Neuronal stem cell (in vitro differentiated cells): Measurements from ENCODE around the gene INSR.

Experiments used
- DNase-seq: peaks from one replicate; pipeline ENCODE4 v3.0.0-alpha.2; 2013; ENCODE audit warnings: low spot score
- H2AFZ ChIP-seq: one replicate; pipeline ENCODE4 v1.6.1; 2013; ENCODE audit warnings: mild to moderate bottlenecking, low read length, inconsistent platforms
- H2AK5ac ChIP-seq: 2 replicates; pipeline ENCODE4 v1.6.1; 2013; ENCODE audit warnings: low read depth, mild to moderate bottlenecking, inconsistent platforms, low read length, moderate library complexity, mixed read lengths
- H2BK120ac ChIP-seq: 2 replicates; pipeline ENCODE4 v1.6.1; 2013; ENCODE audit warnings: low read depth, mild to moderate bottlenecking, inconsistent platforms, low read length, moderate library complexity, mixed read lengths
- H2BK12ac ChIP-seq: one replicate; pipeline ENCODE4 v1.6.1; 2013; ENCODE audit warnings: low read length, inconsistent platforms
- H2BK15ac ChIP-seq: 2 replicates; pipeline ENCODE4 v1.6.1; 2013; ENCODE audit warnings: mild to moderate bottlenecking, low read length, inconsistent platforms, mixed read lengths
- H2BK5ac ChIP-seq: one replicate; pipeline ENCODE4 v1.6.1; 2013; ENCODE audit warnings: inconsistent platforms, mild to moderate bottlenecking, low read length, moderate library complexity
- H3K14ac ChIP-seq: one replicate; pipeline ENCODE4 v1.6.1; 2013; ENCODE audit warnings: low read length, inconsistent platforms
- H3K18ac ChIP-seq: 2 replicates; pipeline ENCODE4 v1.6.1; 2013; ENCODE audit warnings: low read length, inconsistent platforms
- H3K23ac ChIP-seq: 2 replicates; pipeline ENCODE4 v1.6.1; 2013; ENCODE audit warnings: low read depth, mild to moderate bottlenecking, mixed read lengths, low read length, inconsistent platforms; ENCODE audit not compliant: poor library complexity
- H3K27ac ChIP-seq: replicated peaks from 3 replicates; pipeline ENCODE4 v1.5.1; 2013; ENCODE audit warnings: low read length, inconsistent platforms
- H3K27me3 ChIP-seq, 3 experiments: 2 replicates each; pipeline ENCODE4 v1.6.1; 2013; ENCODE audit warnings: low read length in 3 of 3, mild to moderate bottlenecking in 2 of 3, inconsistent platforms in 1 of 3, low read depth in 1 of 3, mixed read lengths in 1 of 3, moderate library complexity in 1 of 3; ENCODE audit not compliant: control insufficient read depth in 3 of 3, insufficient read depth in 3 of 3
- H3K36me3 ChIP-seq, 2 donors: replicated peaks in 1 of 2; 2 replicates each; pipeline ENCODE4 v1.6.1; 2013; ENCODE audit warnings: low read length in 2 of 2; ENCODE audit not compliant: control insufficient read depth in 2 of 2, insufficient read depth in 2 of 2
- H3K4ac ChIP-seq: 2 replicates; pipeline ENCODE4 v1.6.1; 2013; ENCODE audit warnings: inconsistent platforms, mild to moderate bottlenecking, low read length, moderate library complexity
- H3K4me1 ChIP-seq, 2 donors: 1 replicate in 1 of 2; 2 replicates in 1 of 2; pipeline ENCODE4 v1.6.1; 2013; ENCODE audit warnings: low read length in 2 of 2, low read depth in 1 of 2; ENCODE audit not compliant: control insufficient read depth in 2 of 2, insufficient read depth in 1 of 2
- H3K4me2 ChIP-seq: one replicate; pipeline ENCODE4 v1.6.1; 2013; ENCODE audit warnings: mild to moderate bottlenecking, low read length, inconsistent platforms; ENCODE audit not compliant: insufficient read depth, poor library complexity, severe bottlenecking
- H3K4me3 ChIP-seq, 2 donors: 2 replicates each; pipeline ENCODE4 v1.5.1; 2013; ENCODE audit warnings: low read length in 2 of 2, mild to moderate bottlenecking in 2 of 2, inconsistent platforms in 1 of 2, moderate library complexity in 1 of 2
- H3K79me1 ChIP-seq: one replicate; pipeline ENCODE4 v1.6.1; 2013; ENCODE audit warnings: low read depth, mild to moderate bottlenecking, inconsistent platforms, low read length, moderate library complexity
- H3K9ac ChIP-seq: one replicate; pipeline ENCODE4 v1.6.1; 2013; ENCODE audit warnings: mild to moderate bottlenecking, low read depth, low read length, inconsistent platforms; ENCODE audit not compliant: poor library complexity
- H3K9me3 ChIP-seq, 2 donors: replicated peaks in 1 of 2; 2 replicates each; pipeline versions ENCODE3 to v1.6.1; 2013; ENCODE audit warnings: low read length in 2 of 2, mild to moderate bottlenecking in 2 of 2, inconsistent platforms in 1 of 2, low read depth in 1 of 2, mixed read lengths in 1 of 2, moderate library complexity in 1 of 2; ENCODE audit not compliant: control insufficient read depth in 2 of 2, insufficient read depth in 1 of 2
- H4K8ac ChIP-seq: one replicate; pipeline ENCODE4 v1.6.1; 2013; ENCODE audit warnings: low read depth, mild to moderate bottlenecking, inconsistent platforms, low read length, moderate library complexity
- H4K91ac ChIP-seq: one replicate; pipeline ENCODE4 v1.6.1; 2013; ENCODE audit warnings: low read length, low read depth, mild to moderate bottlenecking, inconsistent platforms; ENCODE audit not compliant: poor library complexity
- WGBS, 2 donors: extraction: QIAGEN DNeasy Blood & Tissue Kit; methylation state at CpG; one replicate each; pipeline ENCODE4 v1.1.7; 2013; ENCODE audit warnings: missing lambda C conversion rate in 2 of 2, mixed read lengths in 1 of 2; ENCODE audit not compliant: insufficient read length in 2 of 2, insufficient replicate concordance in 1 of 2; ENCODE audit errors: extremely low coverage in 2 of 2; 5-methylcytosine and 5-hydroxymethylcytosine counted together

The INSR gene

DNA sequence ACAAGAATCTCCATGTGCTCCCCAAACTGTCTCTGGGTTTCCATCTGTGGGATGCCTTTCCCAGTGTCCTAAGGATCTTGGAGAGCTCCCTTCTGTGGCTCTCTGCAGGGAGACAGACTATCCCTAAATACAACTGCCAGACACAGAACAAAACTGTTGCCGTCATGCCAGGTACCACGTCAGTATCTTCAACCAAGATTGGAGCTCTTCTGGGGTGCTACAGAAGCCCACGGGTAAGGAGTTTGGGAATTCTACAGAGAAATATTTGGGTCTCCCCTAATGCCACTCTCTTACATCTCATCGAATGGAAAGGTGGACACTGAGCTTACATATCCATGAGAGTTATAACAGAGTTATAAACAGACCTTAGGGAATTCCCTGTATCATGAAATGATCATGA lies 230.9 kb downstream of the INSR start:
- Histone ChIP-seq H3K4ac (no peak overlapping the region), H3K4me2 (no peak overlapping the region), H3K18ac (no peak overlapping the region), H3K36me3 (no peaks in the 10 kb centered on the region), H2BK5ac (no peak overlapping the region), H3K27ac (no peak overlapping the region), H3K4me1 (no peaks in the 10 kb centered on the region), H3K14ac (no peak overlapping the region), H3K9me3 (peaks cover 4 to 7% of the 10 kb centered on the region in 2 donors), H3K79me1 (no peaks in the 10 kb centered on the region), H4K91ac (no peak overlapping the region), H2BK15ac (no peak overlapping the region), H3K9ac (no peak overlapping the region), H2AK5ac (no peak overlapping the region), H2BK12ac (no peak overlapping the region), H3K23ac (no peak overlapping the region), H2AFZ (no peak overlapping the region), H4K8ac (no peak overlapping the region), H3K27me3 (no peaks in the 10 kb centered on the region), H2BK120ac (no peak overlapping the region), H3K4me3 (no peak overlapping the region)
- WGBS, 2 donors = no CpG with 5 or more reads among the region's 4 CpGs
- DNase-seq = no peak
